ENCODE data around the gene ZNF226. TPM values are rescaled to one million over a fixed set of nuclear protein-coding genes. Genes with fewer than 3 reads are reported as not detected.

The ZNF226 gene
- total and polyA plus RNA-seq, 9 of the 15 experiments (the other 6 are each of a cell fraction or from before 2014, with no cell fraction given) = 6.2 to 19.4 (median 9.3) TPM

- TF ChIP-seq BCLAF1 (IDR thresholded peaks at IDR 0.05; ENCODE audit: borderline replicate concordance in 1 of 2, control insufficient read depth in 1 of 2, low read depth in 2 of 2, low read length in 1 of 2) (no peak), ETV6 (IDR thresholded peaks at IDR 0.05; ENCODE audit: borderline replicate concordance in 1 of 2, low read depth in 2 of 2, low read length in 1 of 2) (peak in 1 of 2 experiments; percentile 35; a peak in 1 of 4 replicates), ETV6 (CRISPR knock-in tag; IDR thresholded peaks at IDR 0.05; ENCODE audit: borderline replicate concordance) (no peak), TEAD2 (tag; IDR thresholded peaks at IDR 0.05) (peak; percentile 50; the same call in 1 of the 2 replicates), HDAC1 (IDR thresholded peaks at IDR 0.05) (no peak), PCBP1 (IDR thresholded peaks at IDR 0.05; ENCODE audit: low read depth, low read length, poor library complexity, severe bottlenecking) (no peak), ETV1 (tag; conservative IDR thresholded peaks at IDR 0.05; ENCODE audit: low read depth) (peak; percentile 88), NFE2L1 (tag; IDR thresholded peaks at IDR 0.05; ENCODE audit: borderline replicate concordance, low read depth) (no peak), SMARCA4 (IDR thresholded peaks at IDR 0.05) (no peak), CREB5 (CRISPR knock-in tag; IDR thresholded peaks at IDR 0.05) (no peak), E2F4 (CRISPR knock-in tag; IDR thresholded peaks at IDR 0.05; ENCODE audit: low read depth) (no peak), ZBTB49 (CRISPR knock-in tag; IDR thresholded peaks at IDR 0.05; ENCODE audit: borderline replicate concordance) (no peak), DMBX1 (CRISPR knock-in tag; IDR thresholded peaks at IDR 0.05; ENCODE audit: borderline replicate concordance) (no peak), NR2C1 (IDR thresholded peaks at IDR 0.05) (peak; percentile 68; the same call in 1 of the 2 replicates), NR2C1 (tag; IDR thresholded peaks at IDR 0.05) (peak; percentile 91), C11orf30 (IDR thresholded peaks at IDR 0.05; ENCODE audit: low read depth) (no peak), DACH1 (IDR thresholded peaks at IDR 0.05; ENCODE audit: partially characterized antibody) (no peak), CXXC5 (CRISPR knock-in tag; IDR thresholded peaks at IDR 0.05) (peak; percentile 72), ZNF668 (CRISPR knock-in tag; IDR thresholded peaks at IDR 0.05) (no peak)
Observed at GRCh38 chr19:44164673-44165512, at the start of gene ZNF226 (continued).
